ENCODE results near the gene PER3.

DNA sequence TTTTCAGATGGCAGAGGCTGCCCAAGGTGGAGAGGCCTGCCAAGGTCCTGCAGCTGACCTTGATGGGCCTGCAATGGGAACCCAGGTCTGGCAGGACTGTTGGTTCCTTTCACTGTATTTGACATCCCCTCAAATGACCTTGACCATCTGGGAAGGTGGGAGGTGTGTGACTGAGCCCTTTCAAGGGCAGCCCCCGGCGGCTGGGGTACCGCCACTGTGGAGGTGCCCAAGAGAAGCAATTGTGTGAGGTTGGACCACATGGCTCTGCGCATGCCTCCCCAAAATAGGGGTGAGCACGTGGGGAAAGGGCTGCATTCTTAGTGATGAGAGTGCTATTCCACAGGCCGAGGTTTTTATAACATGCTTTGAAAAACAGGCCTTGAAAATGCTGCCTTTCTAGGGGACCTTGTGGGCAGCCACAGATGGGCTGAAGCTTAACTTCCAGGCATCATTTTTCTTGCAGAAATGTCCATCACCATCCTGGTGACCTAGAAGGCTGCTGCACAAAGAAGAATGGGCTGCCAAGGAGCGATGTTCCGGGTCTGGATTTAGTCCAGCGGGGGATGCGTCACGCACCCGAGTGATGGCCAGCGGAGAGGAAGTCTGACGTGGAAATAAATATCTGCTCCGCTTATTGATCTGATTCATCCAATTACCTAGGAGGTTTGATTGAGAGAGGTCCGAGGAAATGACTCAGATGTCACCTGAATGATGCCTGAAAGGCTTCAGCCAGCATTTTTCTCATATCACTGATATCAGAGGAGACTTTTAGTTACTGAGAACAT is 85.2 kb downstream of the PER3 start:
- TF ChIP-seq, protein P1, sequence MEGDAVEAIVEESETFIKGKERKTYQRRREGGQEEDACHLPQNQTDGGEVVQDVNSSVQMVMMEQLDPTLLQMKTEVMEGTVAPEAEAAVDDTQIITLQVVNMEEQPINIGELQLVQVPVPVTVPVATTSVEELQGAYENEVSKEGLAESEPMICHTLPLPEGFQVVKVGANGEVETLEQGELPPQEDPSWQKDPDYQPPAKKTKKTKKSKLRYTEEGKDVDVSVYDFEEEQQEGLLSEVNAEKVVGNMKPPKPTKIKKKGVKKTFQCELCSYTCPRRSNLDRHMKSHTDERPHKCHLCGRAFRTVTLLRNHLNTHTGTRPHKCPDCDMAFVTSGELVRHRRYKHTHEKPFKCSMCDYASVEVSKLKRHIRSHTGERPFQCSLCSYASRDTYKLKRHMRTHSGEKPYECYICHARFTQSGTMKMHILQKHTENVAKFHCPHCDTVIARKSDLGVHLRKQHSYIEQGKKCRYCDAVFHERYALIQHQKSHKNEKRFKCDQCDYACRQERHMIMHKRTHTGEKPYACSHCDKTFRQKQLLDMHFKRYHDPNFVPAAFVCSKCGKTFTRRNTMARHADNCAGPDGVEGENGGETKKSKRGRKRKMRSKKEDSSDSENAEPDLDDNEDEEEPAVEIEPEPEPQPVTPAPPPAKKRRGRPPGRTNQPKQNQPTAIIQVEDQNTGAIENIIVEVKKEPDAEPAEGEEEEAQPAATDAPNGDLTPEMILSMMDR (IDR thresholded peaks at IDR 0.05): no peak
- TF ChIP-seq EZH2 (IDR thresholded peaks at IDR 0.05; ENCODE audit: borderline replicate concordance, insufficient read depth, low read depth, low read length, poor library complexity, severe bottlenecking): no peak
